HEK293 (cell line): Measurements from ENCODE around the gene IFNL2.

ENCODE experiments used
- SP7 ChIP-seq: fragments of 450-650 bp; formaldehyde crosslinking; IDR thresholded peaks from 2 replicates; pipeline ENCODE4 v1.5.1; 2016; ENCODE audit warnings: missing biosample characterization, missing genetic modification characterization
- ZNF10 ChIP-seq: fragments of 450-650 bp; formaldehyde crosslinking; IDR thresholded peaks from 2 replicates; pipeline ENCODE4 v1.5.1; 2017; ENCODE audit warnings: missing biosample characterization, missing genetic modification characterization
- ZNF140 ChIP-seq: fragments of 450-650 bp; formaldehyde crosslinking; IDR thresholded peaks from 2 replicates; pipeline ENCODE4 v1.5.1; 2016; ENCODE audit warnings: missing biosample characterization, missing genetic modification characterization
- ZNF146 ChIP-seq: fragments of 450-650 bp; formaldehyde crosslinking; IDR thresholded peaks from 2 replicates; pipeline ENCODE4 v1.5.1; 2016; ENCODE audit warnings: missing biosample characterization, missing genetic modification characterization
- TF ChIP-seq, protein P1 (sequence below): fragments of 450-650 bp; formaldehyde crosslinking; IDR thresholded peaks from 2 replicates; pipeline ENCODE4 v1.5.1; 2016; ENCODE audit warnings: missing biosample characterization, missing genetic modification characterization
- TF ChIP-seq, protein P2 (sequence below): fragments of 450-650 bp; formaldehyde crosslinking; IDR thresholded peaks from 2 replicates; pipeline ENCODE4 v1.5.1; 2016; ENCODE audit warnings: missing biosample characterization, missing genetic modification characterization
- TF ChIP-seq, protein P3 (sequence below): sonication (generic); formaldehyde crosslinking; IDR thresholded peaks from 2 replicates; pipeline ENCODE4 v1.8.1; 2022; ENCODE audit warnings: mild to moderate bottlenecking, moderate library complexity, missing genetic modification reagents

DNA sequence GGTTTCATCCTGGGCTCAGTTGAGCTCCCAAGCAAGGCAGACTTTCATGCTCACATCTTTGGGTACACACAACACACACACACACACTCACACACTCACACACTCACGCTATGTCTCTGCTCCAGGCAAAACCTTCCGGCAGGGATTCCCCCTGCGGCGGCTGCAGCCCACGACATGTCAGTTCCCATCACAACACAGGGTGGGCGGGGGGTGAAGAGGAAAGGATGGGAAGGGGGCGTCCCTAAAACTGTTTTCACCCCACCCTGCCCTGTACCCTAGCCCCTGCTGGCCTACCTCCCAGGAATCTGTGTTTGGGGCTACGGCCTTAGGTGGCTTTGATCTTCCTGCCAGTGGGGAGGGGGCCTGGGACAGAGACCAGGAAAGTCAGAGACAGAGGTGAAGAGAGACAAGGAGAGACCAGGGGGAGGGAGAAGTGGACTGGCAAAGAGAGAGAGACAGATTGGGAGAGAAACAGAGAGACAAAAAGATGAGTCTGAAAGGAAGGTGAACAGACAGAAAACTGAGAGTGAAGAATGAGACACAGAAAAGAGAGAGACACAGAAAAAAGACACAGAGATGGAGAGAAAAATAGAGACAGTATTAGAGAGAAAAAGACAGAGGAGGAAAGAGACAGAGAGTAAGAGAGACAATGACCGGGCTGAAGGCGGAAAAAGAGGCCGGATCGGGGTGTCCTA, 48.6 kb downstream of the IFNL2 start:
- TF ChIP-seq, protein P1, sequence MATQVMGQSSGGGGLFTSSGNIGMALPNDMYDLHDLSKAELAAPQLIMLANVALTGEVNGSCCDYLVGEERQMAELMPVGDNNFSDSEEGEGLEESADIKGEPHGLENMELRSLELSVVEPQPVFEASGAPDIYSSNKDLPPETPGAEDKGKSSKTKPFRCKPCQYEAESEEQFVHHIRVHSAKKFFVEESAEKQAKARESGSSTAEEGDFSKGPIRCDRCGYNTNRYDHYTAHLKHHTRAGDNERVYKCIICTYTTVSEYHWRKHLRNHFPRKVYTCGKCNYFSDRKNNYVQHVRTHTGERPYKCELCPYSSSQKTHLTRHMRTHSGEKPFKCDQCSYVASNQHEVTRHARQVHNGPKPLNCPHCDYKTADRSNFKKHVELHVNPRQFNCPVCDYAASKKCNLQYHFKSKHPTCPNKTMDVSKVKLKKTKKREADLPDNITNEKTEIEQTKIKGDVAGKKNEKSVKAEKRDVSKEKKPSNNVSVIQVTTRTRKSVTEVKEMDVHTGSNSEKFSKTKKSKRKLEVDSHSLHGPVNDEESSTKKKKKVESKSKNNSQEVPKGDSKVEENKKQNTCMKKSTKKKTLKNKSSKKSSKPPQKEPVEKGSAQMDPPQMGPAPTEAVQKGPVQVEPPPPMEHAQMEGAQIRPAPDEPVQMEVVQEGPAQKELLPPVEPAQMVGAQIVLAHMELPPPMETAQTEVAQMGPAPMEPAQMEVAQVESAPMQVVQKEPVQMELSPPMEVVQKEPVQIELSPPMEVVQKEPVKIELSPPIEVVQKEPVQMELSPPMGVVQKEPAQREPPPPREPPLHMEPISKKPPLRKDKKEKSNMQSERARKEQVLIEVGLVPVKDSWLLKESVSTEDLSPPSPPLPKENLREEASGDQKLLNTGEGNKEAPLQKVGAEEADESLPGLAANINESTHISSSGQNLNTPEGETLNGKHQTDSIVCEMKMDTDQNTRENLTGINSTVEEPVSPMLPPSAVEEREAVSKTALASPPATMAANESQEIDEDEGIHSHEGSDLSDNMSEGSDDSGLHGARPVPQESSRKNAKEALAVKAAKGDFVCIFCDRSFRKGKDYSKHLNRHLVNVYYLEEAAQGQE (tag by site-specific recombination) = no peak
- TF ChIP-seq, protein P2, sequence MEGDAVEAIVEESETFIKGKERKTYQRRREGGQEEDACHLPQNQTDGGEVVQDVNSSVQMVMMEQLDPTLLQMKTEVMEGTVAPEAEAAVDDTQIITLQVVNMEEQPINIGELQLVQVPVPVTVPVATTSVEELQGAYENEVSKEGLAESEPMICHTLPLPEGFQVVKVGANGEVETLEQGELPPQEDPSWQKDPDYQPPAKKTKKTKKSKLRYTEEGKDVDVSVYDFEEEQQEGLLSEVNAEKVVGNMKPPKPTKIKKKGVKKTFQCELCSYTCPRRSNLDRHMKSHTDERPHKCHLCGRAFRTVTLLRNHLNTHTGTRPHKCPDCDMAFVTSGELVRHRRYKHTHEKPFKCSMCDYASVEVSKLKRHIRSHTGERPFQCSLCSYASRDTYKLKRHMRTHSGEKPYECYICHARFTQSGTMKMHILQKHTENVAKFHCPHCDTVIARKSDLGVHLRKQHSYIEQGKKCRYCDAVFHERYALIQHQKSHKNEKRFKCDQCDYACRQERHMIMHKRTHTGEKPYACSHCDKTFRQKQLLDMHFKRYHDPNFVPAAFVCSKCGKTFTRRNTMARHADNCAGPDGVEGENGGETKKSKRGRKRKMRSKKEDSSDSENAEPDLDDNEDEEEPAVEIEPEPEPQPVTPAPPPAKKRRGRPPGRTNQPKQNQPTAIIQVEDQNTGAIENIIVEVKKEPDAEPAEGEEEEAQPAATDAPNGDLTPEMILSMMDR (tag by site-specific recombination) = no peak
- TF ChIP-seq ZNF140 (no peak), ZNF10 (no peak), SP7 (tag by site-specific recombination) (no peak), ZNF146 (tag by site-specific recombination) (no peak)
- TF ChIP-seq, protein P3, sequence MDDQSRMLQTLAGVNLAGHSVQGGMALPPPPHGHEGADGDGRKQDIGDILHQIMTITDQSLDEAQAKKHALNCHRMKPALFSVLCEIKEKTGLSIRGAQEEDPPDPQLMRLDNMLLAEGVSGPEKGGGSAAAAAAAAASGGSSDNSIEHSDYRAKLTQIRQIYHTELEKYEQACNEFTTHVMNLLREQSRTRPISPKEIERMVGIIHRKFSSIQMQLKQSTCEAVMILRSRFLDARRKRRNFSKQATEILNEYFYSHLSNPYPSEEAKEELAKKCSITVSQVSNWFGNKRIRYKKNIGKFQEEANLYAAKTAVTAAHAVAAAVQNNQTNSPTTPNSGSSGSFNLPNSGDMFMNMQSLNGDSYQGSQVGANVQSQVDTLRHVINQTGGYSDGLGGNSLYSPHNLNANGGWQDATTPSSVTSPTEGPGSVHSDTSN (CRISPR knock-in tag) = no peak
